Inferior parietal cortex (tissue), 1 donor: ENCODE data around the gene TBXA2R.
"Not testable (repeated sequence)": the region's sequence is repeated elsewhere in the genome, so short reads cannot be mapped to it uniquely, and the experiment has no call there.

Source experiments
- DNase-seq: peaks from one replicate; pipeline ENCODE4 v3.0.0-alpha.2; 2016; ENCODE audit errors: extremely low spot score

TBXA2R gene

GRCh38 chr19:3605361-3605760, 1.3 kb downstream of the TBXA2R start:
- no peak for DNase-seq

GRCh38 chr19:3604987-3605343, 1.7 kb downstream of the TBXA2R start:
- DNase-seq = no peak

GRCh38 chr19:3604227-3604986, 2.3 kb downstream of the TBXA2R start:
- no peak for DNase-seq

GRCh38 chr19:3603121-3603811, 3.4 kb downstream of the TBXA2R start:
- DNase-seq = no peak

- no peak for DNase-seq
Observed at GRCh38 chr19:3601021-3601420, 5.7 kb downstream of the TBXA2R start.

GRCh38 chr19:3599776-3600187, 6.9 kb downstream of the TBXA2R start:
- no peak for DNase-seq

- DNase-seq = no peak
Observed at GRCh38 chr19:3595521-3596061, 11.1 kb downstream of the TBXA2R start.

GRCh38 chr19:3593156-3593555, 13.5 kb downstream of the TBXA2R start:
- no peak for DNase-seq

GRCh38 chr19:3591876-3592613, 14.6 kb downstream of the TBXA2R start:
- DNase-seq = no peak

GRCh38 chr19:3590991-3591659, 15.6 kb downstream of the TBXA2R start:
- DNase-seq = no peak

- DNase-seq = no peak
Observed at GRCh38 chr19:3589949-3590348, 16.7 kb downstream of the TBXA2R start.

- DNase-seq = no peak
Observed at GRCh38 chr19:3589439-3589838, 17.2 kb downstream of the TBXA2R start.

GRCh38 chr19:3586707-3587346, 19.8 kb downstream of the TBXA2R start:
- DNase-seq = no peak

GRCh38 chr19:3586127-3586626, 20.5 kb downstream of the TBXA2R start:
- DNase-seq = no peak

- DNase-seq = no peak
Observed at GRCh38 chr19:3585301-3586126, 21.2 kb downstream of the TBXA2R start, which contains the start of gene GIPC3. Gene GIPC3, plus strand, starts transcription at chr19:3585478. Its CDS starts 120 bp downstream, at chr19:3585598.

- not testable (repeated sequence) for DNase-seq
Observed at GRCh38 chr19:3584036-3584802, 22.5 kb downstream of the TBXA2R start.

- DNase-seq = not testable (repeated sequence)
Observed at GRCh38 chr19:3581792-3582191, 24.9 kb downstream of the TBXA2R start.

GRCh38 chr19:3580156-3580934, 26.3 kb downstream of the TBXA2R start:
- no peak for DNase-seq

GRCh38 chr19:3578390-3578789, 28.3 kb downstream of the TBXA2R start:
- no peak for DNase-seq
